ENCODE measurements around the gene SLC9C2. TPM values are rescaled to one million over a fixed set of nuclear protein-coding genes. Genes with fewer than 3 reads are reported as not detected.

The SLC9C2 gene
- total RNA-seq, 1 experiment from 2014 or later, result not detected

GRCh38 chr1:173527151-173527826 lies 75.6 kb downstream of the SLC9C2 start:
- Mint-ChIP-seq H3K27ac (no peak overlapping the region), H3K9me3 (no peaks in the 10 kb centered on the region), H3K27me3 (ENCODE audit: low read depth) (no peaks in the 10 kb centered on the region), H3K4me1 (peaks cover 50% of the 10 kb centered on the region), H3K36me3 (no peaks in the 10 kb centered on the region), H3K4me3 (no peak overlapping the region)
- TF ChIP-seq NFE2L1 (CRISPR knock-in tag; IDR thresholded peaks at IDR 0.05) (no peak), ZBTB21 (CRISPR knock-in tag; IDR thresholded peaks at IDR 0.05; ENCODE audit: borderline replicate concordance) (no peak), ZNF425 (CRISPR knock-in tag; conservative IDR thresholded peaks at IDR 0.05) (no peak), ZNF396 (CRISPR knock-in tag; IDR thresholded peaks at IDR 0.05; ENCODE audit: borderline replicate concordance) (no peak), STAT6 (CRISPR knock-in tag; conservative IDR thresholded peaks at IDR 0.05; ENCODE audit: low read depth) (no peak), ZNF232 (CRISPR knock-in tag; IDR thresholded peaks at IDR 0.05) (no peak)
- ATAC-seq, result no peak
- ChIA-PET POLR2A (no interaction called here), CTCF (interaction anchor here (0.6 to 1.6 kb wide), 2 partner anchors 98 to 109 kb away, joined by 3 to 5 read pairs; no protein-coding TSS in a partner anchor)
- no peak for DNase-seq (ENCODE audit: low spot score)

GRCh38 chr1:173525926-173526325 lies 76.9 kb downstream of the SLC9C2 start:
- ATAC-seq, result no peak
- Mint-ChIP-seq H3K9me3 (no peaks in the 10 kb centered on the region), H3K27me3 (ENCODE audit: low read depth) (no peaks in the 10 kb centered on the region), H3K4me3 (no peak overlapping the region), H3K36me3 (no peaks in the 10 kb centered on the region), H3K27ac (no peak overlapping the region), H3K4me1 (peaks cover 43% of the 10 kb centered on the region)
- CTCF ChIA-PET, result no interaction called here
- no peak for DNase-seq (ENCODE audit: low spot score)
- POLR2A ChIA-PET, result no interaction called here
- no peak for TF ChIP-seq CBFB (CRISPR knock-in tag; IDR thresholded peaks at IDR 0.05; ENCODE audit: low read depth)
- no peak for TF ChIP-seq ARID4B (CRISPR knock-in tag; IDR thresholded peaks at IDR 0.05; ENCODE audit: borderline replicate concordance)
- no peak for TF ChIP-seq HMGA2 (CRISPR knock-in tag; IDR thresholded peaks at IDR 0.05)
- no peak for TF ChIP-seq AFF4 (CRISPR knock-in tag; IDR thresholded peaks at IDR 0.05; ENCODE audit: borderline replicate concordance)
- TF ChIP-seq CDX4 (CRISPR knock-in tag; IDR thresholded peaks at IDR 0.05; ENCODE audit: borderline replicate concordance), result no peak
- no peak for TF ChIP-seq ZNF138 (CRISPR knock-in tag; conservative IDR thresholded peaks at IDR 0.05)
- TF ChIP-seq ZNF532 (CRISPR knock-in tag; IDR thresholded peaks at IDR 0.05; ENCODE audit: borderline replicate concordance), result no peak
- TF ChIP-seq SMAD4 (CRISPR knock-in tag; IDR thresholded peaks at IDR 0.05), result no peak
- TF ChIP-seq GTF2I (CRISPR knock-in tag; conservative IDR thresholded peaks at IDR 0.05), result no peak
